HG03095 (cell line): ENCODE results near the gene HPN.
"Not testable (repeated sequence)": the region's sequence is repeated elsewhere in the genome, so short reads cannot be mapped to it uniquely, and the experiment has no call there.

Experiments
- ATAC-seq: cut with Tn5 transposase; IDR thresholded peaks from one replicate; pipeline ENCODE4 v1.9.1; 2021; ENCODE audit warnings: moderate library complexity; ENCODE audit not compliant: unreplicated experiment

The HPN gene

GRCh38 chr19:35008891-35009341 is 32.6 kb upstream of the HPN start:
- ATAC-seq = no peak

- ATAC-seq = no peak
Measured at GRCh38 chr19:35009424-35010415, 31.8 kb upstream of the HPN start.

GRCh38 chr19:35011091-35011689 is 30.3 kb upstream of the HPN start:
- no peak for ATAC-seq

GRCh38 chr19:35011737-35012682 is 29.5 kb upstream of the HPN start:
- no peak for ATAC-seq

DNA sequence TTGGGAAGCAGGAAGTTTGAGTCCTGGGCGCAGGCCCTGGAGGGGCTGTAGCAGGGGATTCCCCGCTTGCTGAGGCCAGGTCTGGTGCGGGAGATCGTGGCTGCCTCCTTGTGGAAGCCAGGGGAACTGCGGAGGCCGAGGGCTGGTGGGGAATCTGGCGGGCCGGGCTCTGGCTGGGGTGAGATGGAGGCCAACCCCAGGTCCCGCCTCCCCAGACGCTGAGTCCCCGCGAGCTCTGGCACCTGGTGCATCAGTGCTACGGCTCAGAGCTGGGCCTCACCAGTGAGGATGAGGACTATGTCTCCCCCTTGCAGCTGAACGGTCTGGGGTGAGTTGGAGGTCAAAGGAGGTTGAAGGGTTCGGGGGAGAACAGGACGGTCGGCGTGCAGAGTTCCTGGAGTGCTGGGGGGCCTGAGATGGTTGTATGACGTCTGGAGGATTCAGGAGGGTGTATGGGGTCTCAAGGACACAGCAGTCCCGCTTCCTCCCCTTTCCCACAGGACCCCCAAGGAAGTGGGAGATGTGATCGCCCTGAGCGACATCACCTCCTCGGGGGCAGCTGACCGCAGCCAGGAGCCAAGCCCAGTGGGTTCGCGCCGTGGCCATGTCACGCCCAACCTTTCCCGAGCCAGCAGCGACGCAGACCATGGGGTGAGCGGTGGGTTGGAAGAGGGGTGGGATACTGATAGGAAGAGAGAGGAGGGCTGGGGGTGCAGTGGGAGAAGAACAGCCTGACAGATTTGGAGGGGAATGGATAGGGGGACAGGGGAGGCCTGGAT is 28.3 kb upstream of the HPN start:
- ATAC-seq = peak; percentile 74

DNA sequence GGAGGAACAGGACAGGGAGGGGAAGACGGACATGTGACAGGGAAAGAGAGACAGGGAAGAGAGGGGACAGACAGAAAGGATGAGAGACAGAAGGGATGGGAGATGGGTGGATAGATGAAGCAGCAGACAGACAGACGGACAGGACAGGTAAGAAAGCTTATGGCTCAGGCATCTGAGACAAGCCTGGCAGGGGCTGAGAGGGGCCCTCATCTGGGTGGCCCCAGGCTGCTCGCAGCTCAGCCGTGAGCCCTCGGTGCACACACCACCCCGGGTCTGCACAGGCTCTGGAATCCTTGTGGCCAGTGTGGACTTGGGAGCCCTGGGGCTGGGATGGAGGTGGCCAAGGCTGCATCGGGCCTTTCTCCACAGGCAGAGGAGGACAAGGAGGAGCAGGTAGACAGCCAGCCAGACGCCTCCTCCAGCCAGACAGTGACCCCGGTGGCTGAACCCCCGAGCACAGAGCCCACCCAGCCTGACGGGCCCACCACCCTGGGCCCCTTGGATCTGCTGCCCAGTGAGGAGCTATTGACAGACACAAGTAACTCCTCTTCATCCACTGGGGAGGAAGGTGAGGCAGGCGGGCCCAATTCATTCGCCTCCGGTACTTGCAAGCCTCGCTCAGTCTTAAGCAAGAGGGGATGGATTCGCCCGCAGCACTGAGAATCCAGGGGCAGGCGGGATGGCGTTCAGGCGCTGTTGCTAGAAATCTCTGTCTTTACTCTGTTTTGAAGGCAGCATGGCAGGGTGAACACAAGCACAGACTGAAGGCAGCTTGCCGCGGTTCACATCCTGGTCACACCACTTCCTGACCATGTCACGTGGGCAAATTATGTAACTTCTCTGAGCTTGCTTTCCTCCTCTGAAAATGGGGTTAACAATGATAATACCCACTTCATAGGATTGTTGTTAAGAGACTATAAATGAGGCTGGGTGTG is 27.4 kb upstream of the HPN start:
- no peak for ATAC-seq

DNA sequence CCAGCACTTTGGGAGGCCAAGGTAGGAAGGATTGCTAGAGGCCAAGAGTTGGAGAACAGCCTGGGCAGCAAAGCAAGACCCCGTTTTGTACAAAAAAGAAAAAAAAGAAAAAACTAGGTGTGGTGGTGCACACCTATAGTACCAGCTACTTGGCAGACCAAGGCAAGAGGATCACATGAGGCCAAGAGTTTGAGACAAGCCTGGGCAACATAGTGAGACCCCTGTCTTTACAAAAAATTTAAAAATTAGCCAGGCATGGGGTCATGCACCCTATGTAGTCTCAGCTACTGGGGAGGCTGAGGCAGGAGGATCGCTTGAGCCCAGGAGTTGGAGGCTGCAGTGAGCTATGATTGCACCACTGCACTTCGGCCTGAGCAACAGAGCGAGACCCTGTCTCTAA is 26.7 kb upstream of the HPN start:
- not testable (repeated sequence) for ATAC-seq

- ATAC-seq = no peak
Measured at GRCh38 chr19:35015270-35015953, 26.1 kb upstream of the HPN start.

GRCh38 chr19:35015954-35016351 is 25.6 kb upstream of the HPN start:
- no peak for ATAC-seq

GRCh38 chr19:35017507-35017906 is 24.0 kb upstream of the HPN start:
- no peak for ATAC-seq

DNA sequence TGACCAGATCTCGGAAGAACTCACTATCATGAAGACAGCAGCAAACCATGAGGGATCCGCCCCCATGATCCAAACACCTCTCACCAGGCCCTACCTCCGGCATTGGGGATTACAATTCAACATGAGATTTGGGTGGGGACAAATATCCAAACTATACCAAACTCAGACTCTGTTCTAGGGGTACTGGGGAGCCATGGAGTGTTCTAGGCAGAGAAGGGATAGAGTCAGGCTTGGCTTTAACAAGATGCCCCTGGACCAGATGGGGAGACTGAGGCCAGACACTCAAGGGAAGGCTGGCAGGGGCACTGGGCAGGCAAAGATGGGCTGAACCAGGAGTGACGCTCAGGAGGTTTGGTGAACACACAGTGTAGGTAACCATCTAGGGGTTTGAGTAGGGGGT is 23.1 kb upstream of the HPN start:
- no peak for ATAC-seq

GRCh38 chr19:35019144-35019543 is 22.4 kb upstream of the HPN start:
- ATAC-seq = no peak

DNA sequence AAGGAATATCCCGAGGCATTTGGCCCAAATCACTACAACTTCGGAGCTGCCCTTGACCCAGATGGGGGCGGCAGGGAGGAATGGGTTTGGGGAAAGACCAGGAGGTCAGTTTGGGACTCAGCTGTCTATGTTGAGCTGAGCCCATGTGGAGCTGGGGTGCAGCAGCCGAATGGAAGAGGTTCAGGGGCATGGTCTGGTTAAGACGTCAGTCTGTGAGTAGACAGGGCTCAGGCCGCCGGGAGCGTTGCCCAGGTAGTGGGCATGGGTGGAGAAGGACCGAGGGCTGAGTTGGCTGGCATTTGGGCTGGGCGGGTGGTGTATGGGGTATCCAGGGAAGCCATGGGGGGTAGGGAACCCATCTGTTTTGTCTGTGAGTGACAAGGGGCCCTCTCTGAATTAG is 20.5 kb upstream of the HPN start:
- no peak for ATAC-seq

DNA sequence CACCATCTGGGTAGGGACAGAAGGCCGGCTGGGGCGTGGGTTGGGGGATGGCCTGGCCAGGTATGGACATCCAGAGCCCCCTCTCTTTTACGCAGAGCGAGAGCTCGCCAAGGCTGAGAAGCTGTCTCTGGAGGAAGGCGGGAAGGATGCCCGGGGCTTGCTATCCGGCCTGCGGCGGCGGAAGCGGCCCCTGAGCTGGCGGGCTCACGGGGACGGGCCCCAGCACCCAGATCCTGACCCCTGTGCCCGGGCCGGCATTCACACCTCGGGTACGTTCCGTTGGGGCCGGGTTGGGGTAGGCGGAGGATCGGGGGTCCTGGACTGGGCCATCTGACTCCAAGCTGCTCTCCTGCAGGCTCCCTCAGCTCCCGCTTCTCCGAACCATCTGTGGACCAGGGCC is 19.9 kb upstream of the HPN start:
- ATAC-seq = no peak

DNA sequence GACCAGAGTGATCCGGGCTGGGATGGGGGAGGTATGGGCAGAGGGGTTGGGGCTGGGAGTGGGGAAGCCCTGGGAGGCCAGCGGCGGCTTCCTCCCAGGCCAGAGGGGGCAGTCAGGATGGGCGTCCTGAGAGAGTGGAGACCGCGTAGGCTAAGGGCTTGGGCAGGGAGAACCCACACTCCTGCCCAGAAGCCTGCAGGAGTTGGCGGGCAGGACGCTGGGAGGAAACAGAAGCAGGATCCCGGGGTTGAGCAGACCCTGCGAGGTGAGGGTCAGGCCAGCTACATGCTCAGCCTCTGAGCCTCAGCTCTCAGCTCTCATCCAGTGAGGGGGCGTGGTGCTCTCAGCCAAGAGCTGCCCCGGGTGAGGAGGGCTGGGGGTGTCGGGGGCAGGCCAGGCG is 19.1 kb upstream of the HPN start:
- no peak for ATAC-seq

- ATAC-seq = no peak
Measured at GRCh38 chr19:35023428-35023827, 18.1 kb upstream of the HPN start.

DNA sequence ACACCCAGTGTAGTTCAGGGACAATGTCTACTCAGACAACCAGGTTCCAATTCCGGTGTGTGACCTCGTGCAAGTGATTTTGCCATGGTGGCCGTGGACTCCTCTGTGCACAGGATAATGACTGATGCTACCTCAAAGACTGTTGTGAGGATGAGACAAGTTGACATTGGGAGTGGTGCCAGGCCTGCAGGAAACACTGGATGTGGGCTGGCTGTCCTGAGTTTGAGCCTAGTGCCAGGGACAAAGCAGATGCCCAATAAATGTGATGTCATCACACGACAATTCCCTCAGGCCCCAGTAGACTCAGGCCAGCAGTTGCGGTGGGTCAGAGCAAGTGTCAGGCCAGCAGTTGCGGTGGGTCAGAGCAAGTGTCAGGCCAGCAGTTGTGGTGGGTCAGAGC is 17.4 kb upstream of the HPN start:
- ATAC-seq = no peak

- no peak for ATAC-seq
Measured at GRCh38 chr19:35025969-35026368, 15.6 kb upstream of the HPN start.

GRCh38 chr19:35026418-35026817 is 15.1 kb upstream of the HPN start:
- no peak for ATAC-seq
